Tibial nerve (tissue), 4 donors: ENCODE results near the gene AKAP8L.

Experiments
- CTCF ChIP-seq, 5 experiments: fragments of 200-600 bp in 3 of 5; fragments of 450-650 bp in 2 of 5; sonication (generic) in 3 of 5; IDR thresholded peaks; one replicate each; pipeline ENCODE4 v1.5.1; 2016 to 2019; ENCODE audit warnings: antibody characterized with exemption in 5 of 5, mild to moderate bottlenecking in 3 of 5, moderate library complexity in 2 of 5
- EP300 ChIP-seq, 2 donors: sonication (generic); formaldehyde crosslinking; IDR thresholded peaks; one replicate each; pipeline ENCODE4 v1.6.1; 2017; ENCODE audit warnings: antibody characterized with exemption in 2 of 2, mild to moderate bottlenecking in 1 of 2
- POLR2A ChIP-seq, 2 donors: fragments of 450-650 bp; IDR thresholded peaks; one replicate each; pipeline ENCODE4 v1.6.1; 2017; ENCODE audit warnings: antibody characterized with exemption in 2 of 2, mild to moderate bottlenecking in 2 of 2, moderate library complexity in 2 of 2

- TF ChIP-seq POLR2A (IDR thresholded peaks at IDR 0.05) (no peak), CTCF (IDR thresholded peaks at IDR 0.05) (no peak), EP300 (IDR thresholded peaks at IDR 0.05) (no peak)
These were observed 17.4 kb upstream of the AKAP8L start for GRCh38 chr19:15436012-15436825.
